HepG2 (cell line): ENCODE data around the gene APOL4. TPM values are rescaled to one million over a fixed set of nuclear protein-coding genes. Genes with fewer than 3 reads are reported as not detected.
A peak's percentile ranks its signal among the peaks of the same experiment; 100 is the strongest.

ENCODE experiments used
- ATAC-seq: fragments of 200-7000 bp; cut with Tn5 transposase; 3 replicates; pipeline ENCODE4 v1.9.1; 2020; ENCODE audit warnings: mild to moderate bottlenecking, moderate library complexity
- BruUV-seq: library from RNA; stranded (reverse); fragments of 400-500 nt; replicated peaks from 2 replicates; lab custom pipeline; 2021; lab: Mats Ljungman, UMichigan
- CTCF ChIA-PET: fragments of 300-600 bp; formaldehyde crosslinking; extraction: SDS; loops from one replicate; lab custom pipeline; 2021; ENCODE audit warnings: low total read pairs, inconsistent platforms, low intra/inter-chr PET ratio; lab: Yijun Ruan, JAX
- POLR2A ChIA-PET: fragments of 350-600 bp; sonication (Branson Sonifier 250); formaldehyde crosslinking; loops from one replicate; lab custom pipeline; 2020; ENCODE audit warnings: antibody characterized with exemption, inconsistent platforms; lab: Yijun Ruan, JAX
- DNase-seq: peaks from one replicate; pipeline ENCODE4 v3.0.0-alpha.2; 2015; ENCODE audit warnings: low spot score
- FAIRE-seq: peaks from 3 replicates; lab custom pipeline; 2011; peaks lifted over from hg19 to GRCh38; lab: Jason Lieb, UNC
- H2AFZ ChIP-seq: one replicate; pipeline ENCODE4 v1.6.1; 2011; ENCODE audit warnings: low read length, inconsistent platforms
- H3K27ac ChIP-seq: fragments of 300-600 bp; 3 replicates; pipeline ENCODE4 v1.8.0; 2011; ENCODE audit warnings: mixed run types, mild to moderate bottlenecking, mixed read lengths, low read length, inconsistent platforms; ENCODE audit not compliant: insufficient read depth; ENCODE audit errors: extremely low read length
- H3K27me3 ChIP-seq, 2 experiments: fragments of 200-600 bp in 1 of 2; 2 replicates in 1 of 2; 3 replicates in 1 of 2; pipeline versions ENCODE4 v1.6.0 to v1.8.0; 2011; ENCODE audit warnings: low read length in 2 of 2, mild to moderate bottlenecking in 2 of 2, moderate library complexity in 2 of 2, inconsistent platforms in 1 of 2; ENCODE audit not compliant: insufficient read depth in 2 of 2, control insufficient read depth in 1 of 2
- H3K36me3 ChIP-seq, 2 experiments: fragments of 200-600 bp in 1 of 2; replicated peaks in 1 of 2; 2 replicates in 1 of 2; 3 replicates in 1 of 2; pipeline versions ENCODE4 v1.5.1 to v1.8.0; 2011; ENCODE audit warnings: low read length in 2 of 2, inconsistent platforms in 1 of 2; ENCODE audit not compliant: insufficient read depth in 2 of 2, control insufficient read depth in 1 of 2
- H3K4me1 ChIP-seq: 2 replicates; pipeline ENCODE4 v1.5.1; 2012; ENCODE audit warnings: low read length, inconsistent platforms; ENCODE audit not compliant: insufficient read depth
- H3K4me2 ChIP-seq: 2 replicates; pipeline ENCODE4 v1.6.0; 2011; ENCODE audit warnings: low read depth, low read length, inconsistent platforms
- H3K4me3 ChIP-seq, 3 experiments: fragments of 200-600 bp in 1 of 3; sonication (generic), shearing (Covaris generic) in 1 of 3; replicated peaks in 1 of 3; 2 replicates each; pipeline ENCODE4 v1.5.1; 2011 to 2016; ENCODE audit warnings: low read length in 3 of 3, inconsistent platforms in 2 of 3, low read depth in 2 of 3, mild to moderate bottlenecking in 2 of 3, control low read depth in 1 of 3, mixed read lengths in 1 of 3; ENCODE audit not compliant: insufficient read depth in 1 of 3
- H3K79me2 ChIP-seq: one replicate; pipeline ENCODE4 v1.6.1; 2011; ENCODE audit warnings: low read length, inconsistent platforms; ENCODE audit not compliant: insufficient read depth
- H3K9ac ChIP-seq: 2 replicates; pipeline ENCODE4 v1.6.0; 2011; ENCODE audit warnings: mild to moderate bottlenecking, low read depth, low read length, inconsistent platforms; ENCODE audit not compliant: insufficient read depth
- H3K9me3 ChIP-seq: 2 replicates; pipeline ENCODE4 v1.5.1; 2012; ENCODE audit warnings: mild to moderate bottlenecking, low read length
- H4K20me1 ChIP-seq: 2 replicates; pipeline ENCODE4 v1.6.0; 2011; ENCODE audit warnings: inconsistent platforms, mild to moderate bottlenecking, low read length, moderate library complexity; ENCODE audit not compliant: insufficient read depth
- AGO2 ChIP-seq: fragments of 200-400 bp; formaldehyde crosslinking; optimal IDR thresholded peaks from 2 replicates; pipeline ENCODE3; 2017; ENCODE audit warnings: mild to moderate bottlenecking, low read depth, low read length, moderate library complexity
- NR3C1 ChIP-seq: sonication (generic); formaldehyde crosslinking; IDR thresholded peaks from 2 replicates; pipeline ENCODE4 v1.4.0; 2020; ENCODE audit warnings: missing genetic modification reagents
- ZNF605 ChIP-seq: sonication (generic); formaldehyde crosslinking; IDR thresholded peaks from 2 replicates; pipeline ENCODE4 v1.8.0; 2022; ENCODE audit warnings: mild to moderate bottlenecking, missing genetic modification reagents
- ZNF607 ChIP-seq: sonication (generic); formaldehyde crosslinking; IDR thresholded peaks from 2 replicates; pipeline ENCODE4 v1.5.1; 2020; ENCODE audit warnings: missing genetic modification reagents, mild to moderate bottlenecking, borderline replicate concordance
- ZNF768 ChIP-seq: sonication (generic); formaldehyde crosslinking; IDR thresholded peaks from 2 replicates; pipeline ENCODE4 v1.4.0; 2020; ENCODE audit warnings: missing genetic modification reagents
- ZNF879 ChIP-seq: sonication (generic); formaldehyde crosslinking; IDR thresholded peaks from 2 replicates; pipeline ENCODE4 v1.8.1; 2023; ENCODE audit warnings: missing genetic modification reagents
- WGBS: methylation state at CpG from one replicate; pipeline ENCODE4 v1.1.6; 2017; ENCODE audit warnings: low lambda C conversion rate; 5-methylcytosine and 5-hydroxymethylcytosine counted together
- in situ Hi-C: cut with HindIII; loops from 2 replicates; pipeline ENCODE4 v1.10.0; 2017; ENCODE audit warnings: low pct_unique_long_range_greater_than_20kb; ENCODE audit not compliant: extremely low pct_ligation_motif_present
- intact Hi-C: fragments of 100-400 bp; cut with micrococcal nuclease; formaldehyde crosslinking; loops from one replicate; pipeline ENCODE4 v1.10.0; 2022; ENCODE audit not compliant: unreplicated experiment
- polyA plus RNA-seq, 8 experiments: library from polyadenylated mRNA; depleted of rRNA in 3 of 8; stranded (reverse) in 7 of 8; unstranded in 1 of 8; fragments of >200 nt; fragmentation: Illumina TruSeq in 4 of 8; extraction: Trizol in 4 of 8; gene quantifications; 2 replicates each; pipeline versions ENCODE4 v1.2.1 to v1.2.3, GENCODE V29; 2011 to 2016; ENCODE audit warnings: low read depth in 4 of 8, missing spikeins in 1 of 8, mixed read lengths in 1 of 8; ENCODE audit not compliant: insufficient read depth in 1 of 8
- total RNA-seq, 5 experiments: library from RNA; depleted of rRNA; stranded (reverse); fragments of >200 nt; fragmentation: Illumina TruSeq; extraction: Trizol; gene quantifications; 2 replicates each; pipeline ENCODE4 v1.2.3, GENCODE V29; 2016; ENCODE audit warnings: low read depth in 1 of 5
- TF ChIP-seq, protein P1 (sequence below), 2 experiments: IDR thresholded peaks; 2 replicates each; pipeline ENCODE4 v1.6.1; 2011 to 2012; ENCODE audit warnings: low read length in 2 of 2, borderline replicate concordance in 1 of 2, low read depth in 1 of 2, mild to moderate bottlenecking in 1 of 2, moderate library complexity in 1 of 2

APOL4 gene
- total and polyA plus RNA-seq, 2 of the 13 experiments (the other 11 are each of a cell fraction or from before 2014, with no cell fraction given), result 0.77 to 2.8 TPM

DNA sequence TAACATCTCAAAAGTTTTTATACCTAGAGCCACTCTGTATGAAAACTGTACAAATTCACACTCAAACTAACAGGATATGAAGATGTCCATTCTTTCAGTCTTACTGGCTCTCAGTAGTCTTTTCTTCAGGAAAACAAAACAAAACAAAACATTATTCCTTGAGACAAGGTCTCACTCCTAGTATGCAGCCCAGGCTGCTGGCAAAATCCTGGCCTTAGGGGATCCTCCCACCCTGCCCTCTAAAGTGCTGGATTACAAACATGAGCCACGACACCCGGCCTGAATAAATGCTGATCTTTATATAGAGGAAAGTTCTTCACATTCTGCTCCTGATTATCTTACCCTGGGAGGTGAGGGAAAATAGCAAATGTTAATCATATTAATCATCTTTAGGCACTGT, 32.6 kb upstream of the APOL4 start:
- in situ Hi-C loops (loop anchor here (10.0 kb wide), 1 partner anchor 51 kb away; no protein-coding TSS in a partner anchor), intact Hi-C loops (no loop called here)
- 85% methylated on average over 2 of the region's 2 CpGs for WGBS
- FAIRE-seq (no peak), ATAC-seq (no peak), DNase-seq (no peak)
- H3K4me1 ChIP-seq, result peaks cover 87% of the 10 kb centered on the region
- no peak overlapping the region for H3K9ac ChIP-seq
- peaks cover 13 to 46% of the 10 kb centered on the region in 2 experiments; a peak in 4 of 5 replicates for H3K36me3 ChIP-seq
- no peak overlapping the region for H2AFZ ChIP-seq
- peak overlapping the region; percentile 37 for H3K27ac ChIP-seq
- no peak overlapping the region for H3K4me3 ChIP-seq
- 0 out of 2 replicates have a peak, but pooled peaks cover 4% of the 10 kb centered on the region for H4K20me1 ChIP-seq
- no TSS peak for BruUV-seq
- H3K79me2 ChIP-seq, result peaks cover 49% of the 10 kb centered on the region
- POLR2A ChIA-PET, result no interaction called here
- CTCF ChIA-PET, result no interaction called here
- TF ChIP-seq AGO2, result no peak
- TF ChIP-seq ZNF879, result no peak
- no peak for TF ChIP-seq NR3C1
- TF ChIP-seq ZNF768 (CRISPR knock-in tag), result no peak
- TF ChIP-seq, protein P1, sequence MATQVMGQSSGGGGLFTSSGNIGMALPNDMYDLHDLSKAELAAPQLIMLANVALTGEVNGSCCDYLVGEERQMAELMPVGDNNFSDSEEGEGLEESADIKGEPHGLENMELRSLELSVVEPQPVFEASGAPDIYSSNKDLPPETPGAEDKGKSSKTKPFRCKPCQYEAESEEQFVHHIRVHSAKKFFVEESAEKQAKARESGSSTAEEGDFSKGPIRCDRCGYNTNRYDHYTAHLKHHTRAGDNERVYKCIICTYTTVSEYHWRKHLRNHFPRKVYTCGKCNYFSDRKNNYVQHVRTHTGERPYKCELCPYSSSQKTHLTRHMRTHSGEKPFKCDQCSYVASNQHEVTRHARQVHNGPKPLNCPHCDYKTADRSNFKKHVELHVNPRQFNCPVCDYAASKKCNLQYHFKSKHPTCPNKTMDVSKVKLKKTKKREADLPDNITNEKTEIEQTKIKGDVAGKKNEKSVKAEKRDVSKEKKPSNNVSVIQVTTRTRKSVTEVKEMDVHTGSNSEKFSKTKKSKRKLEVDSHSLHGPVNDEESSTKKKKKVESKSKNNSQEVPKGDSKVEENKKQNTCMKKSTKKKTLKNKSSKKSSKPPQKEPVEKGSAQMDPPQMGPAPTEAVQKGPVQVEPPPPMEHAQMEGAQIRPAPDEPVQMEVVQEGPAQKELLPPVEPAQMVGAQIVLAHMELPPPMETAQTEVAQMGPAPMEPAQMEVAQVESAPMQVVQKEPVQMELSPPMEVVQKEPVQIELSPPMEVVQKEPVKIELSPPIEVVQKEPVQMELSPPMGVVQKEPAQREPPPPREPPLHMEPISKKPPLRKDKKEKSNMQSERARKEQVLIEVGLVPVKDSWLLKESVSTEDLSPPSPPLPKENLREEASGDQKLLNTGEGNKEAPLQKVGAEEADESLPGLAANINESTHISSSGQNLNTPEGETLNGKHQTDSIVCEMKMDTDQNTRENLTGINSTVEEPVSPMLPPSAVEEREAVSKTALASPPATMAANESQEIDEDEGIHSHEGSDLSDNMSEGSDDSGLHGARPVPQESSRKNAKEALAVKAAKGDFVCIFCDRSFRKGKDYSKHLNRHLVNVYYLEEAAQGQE (IDR thresholded peaks at IDR 0.05; ENCODE audit: borderline replicate concordance in 1 of 2, low read depth in 1 of 2, low read length in 2 of 2), result no peak
- no peak for TF ChIP-seq ZNF605
- TF ChIP-seq ZNF607, result no peak
- no peaks in the 10 kb centered on the region; a peak in 1 of 5 replicates for H3K27me3 ChIP-seq
- no peaks in the 10 kb centered on the region for H3K9me3 ChIP-seq
- H3K4me2 ChIP-seq, result peak overlapping the region; percentile 94
